ENCODE data around the gene PSRC1.
"Not testable (repeated sequence)": the region's sequence is repeated elsewhere in the genome, so short reads cannot be mapped to it uniquely, and the experiment has no call there.

The PSRC1 gene

DNA sequence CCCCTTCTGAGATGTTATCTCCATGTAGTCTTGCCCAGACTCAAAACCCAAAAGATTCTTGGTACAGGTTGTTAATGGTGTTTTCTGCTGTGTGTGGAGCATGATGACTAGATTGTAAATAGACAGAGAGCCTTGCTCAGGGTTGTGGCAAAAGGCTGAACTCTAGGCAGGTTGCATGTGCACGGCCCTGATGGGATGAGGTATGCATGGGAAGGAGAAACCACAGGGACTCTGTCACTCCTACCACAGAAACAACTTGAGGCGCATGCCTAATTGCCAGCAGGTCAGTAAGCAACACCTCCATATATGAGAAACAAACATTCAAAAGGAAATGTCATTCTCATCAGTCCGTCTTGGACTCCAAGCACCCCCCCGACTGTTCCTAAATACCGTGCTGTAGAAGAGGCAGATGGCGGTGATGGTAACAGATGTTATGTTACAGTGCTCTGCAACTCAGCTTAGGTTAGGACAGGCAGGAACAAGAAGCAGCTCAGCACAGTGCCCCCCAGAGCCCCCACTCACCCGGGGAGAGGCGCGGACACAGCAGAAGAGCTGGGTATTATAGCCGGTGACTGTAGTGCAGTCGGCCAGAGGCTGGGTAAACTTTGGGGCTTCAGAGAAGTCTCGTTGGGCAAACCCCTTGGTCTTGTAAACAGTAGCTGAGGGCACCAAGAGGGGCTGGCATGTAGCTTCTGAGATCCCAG, 12.9 kb upstream of the PSRC1 start:
- no peak for DNase-seq (ENCODE audit: low spot score)

DNA sequence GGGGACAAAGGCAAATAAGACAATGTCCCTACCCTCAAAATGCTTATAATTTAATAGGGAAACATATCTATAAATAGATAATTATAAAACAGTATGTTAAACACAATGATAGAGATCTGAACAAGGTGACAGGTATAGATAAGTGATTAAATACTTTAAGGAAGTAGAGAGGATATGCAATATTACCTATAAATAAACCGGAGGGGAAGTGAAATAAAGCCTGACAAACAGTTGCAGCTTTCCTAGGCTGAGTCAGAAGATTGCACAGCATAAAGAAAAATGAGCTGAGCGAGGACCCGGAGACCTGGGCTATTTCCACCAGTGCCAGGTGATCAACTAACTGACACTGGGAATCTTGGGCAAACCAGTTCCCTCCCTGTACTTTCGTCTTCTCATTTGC, 11.5 kb upstream of the PSRC1 start:
- DNase-seq (ENCODE audit: low spot score), result no peak

DNA sequence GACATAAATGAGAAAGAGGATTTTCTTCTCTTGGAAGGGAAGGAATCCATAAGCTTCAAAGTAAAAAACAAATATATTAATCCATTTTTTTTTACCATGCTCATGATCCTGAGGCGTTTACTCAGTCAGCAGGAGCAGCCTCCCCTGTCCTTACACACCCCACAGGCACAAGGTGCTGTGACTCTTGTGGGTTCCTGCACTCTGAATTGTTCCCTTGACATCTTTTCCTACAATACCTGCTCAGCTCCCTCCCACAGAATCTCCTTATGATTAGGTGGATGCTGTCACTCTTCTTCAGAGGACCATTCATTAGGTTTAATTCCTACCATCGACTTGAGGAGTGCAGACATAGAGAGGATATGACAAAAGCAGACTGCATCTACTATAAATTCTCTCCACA, 10.1 kb upstream of the PSRC1 start:
- DNase-seq (ENCODE audit: low spot score), result no peak

DNA sequence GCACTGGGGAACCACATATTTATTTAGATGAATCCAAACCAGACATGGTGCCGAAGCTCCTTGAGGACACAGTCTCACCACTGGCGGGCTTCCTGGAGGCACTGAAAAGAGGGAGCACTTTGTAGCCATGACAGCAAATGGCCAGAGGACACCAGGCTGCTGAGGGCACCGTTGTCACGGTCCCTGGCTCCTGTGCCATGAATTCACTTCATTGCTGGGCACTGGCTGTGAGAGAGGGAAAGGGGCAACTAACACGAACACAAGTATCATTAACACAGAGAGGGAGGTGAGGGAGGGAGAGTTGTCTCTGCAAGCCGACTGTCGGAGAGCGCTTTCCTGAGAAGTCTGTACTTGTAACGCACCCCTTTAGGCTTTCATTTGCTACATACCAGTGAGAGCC, 9.4 kb upstream of the PSRC1 start:
- no peak for DNase-seq (ENCODE audit: low spot score)

DNA sequence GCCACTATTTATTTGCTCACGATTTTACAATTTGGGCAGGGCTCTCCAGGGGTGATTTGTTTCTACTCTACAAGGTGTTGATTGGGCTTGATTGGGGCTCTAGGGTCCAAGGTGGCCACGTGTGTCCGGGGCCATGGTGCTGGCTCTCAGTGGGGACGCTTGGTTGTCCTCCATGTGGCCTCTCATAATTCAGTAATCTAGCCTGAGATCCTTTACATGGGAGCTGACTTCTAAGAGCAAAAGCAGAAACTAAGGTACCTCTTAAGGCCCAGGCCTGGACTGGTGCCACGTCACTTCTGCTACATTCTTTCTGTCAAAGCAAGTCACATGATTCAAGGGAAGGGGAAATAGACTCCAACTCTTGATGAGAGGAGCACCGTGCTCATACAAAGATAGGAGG, 8.1 kb upstream of the PSRC1 start:
- DNase-seq (ENCODE audit: low spot score), result no peak

DNA sequence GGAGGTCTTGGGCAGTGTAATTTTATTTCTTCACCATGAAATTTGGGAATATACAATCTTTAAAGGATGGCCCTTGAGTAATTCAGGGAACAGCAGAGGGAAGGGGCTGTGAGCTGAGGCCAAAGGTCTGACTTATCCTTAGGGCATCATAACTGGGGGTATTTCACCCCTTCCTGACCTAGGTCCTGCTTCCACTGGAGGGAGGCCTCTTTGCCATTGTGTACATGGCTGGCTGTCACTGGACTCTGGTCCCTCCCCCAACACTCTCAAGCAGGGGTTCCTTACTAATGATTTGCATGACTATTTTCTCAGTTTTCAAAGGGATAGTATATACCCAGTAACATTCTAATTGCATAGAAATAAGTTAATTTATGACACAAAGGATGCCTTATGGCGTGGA, 7.2 kb upstream of the PSRC1 start:
- no peak for DNase-seq (ENCODE audit: low spot score)

DNA sequence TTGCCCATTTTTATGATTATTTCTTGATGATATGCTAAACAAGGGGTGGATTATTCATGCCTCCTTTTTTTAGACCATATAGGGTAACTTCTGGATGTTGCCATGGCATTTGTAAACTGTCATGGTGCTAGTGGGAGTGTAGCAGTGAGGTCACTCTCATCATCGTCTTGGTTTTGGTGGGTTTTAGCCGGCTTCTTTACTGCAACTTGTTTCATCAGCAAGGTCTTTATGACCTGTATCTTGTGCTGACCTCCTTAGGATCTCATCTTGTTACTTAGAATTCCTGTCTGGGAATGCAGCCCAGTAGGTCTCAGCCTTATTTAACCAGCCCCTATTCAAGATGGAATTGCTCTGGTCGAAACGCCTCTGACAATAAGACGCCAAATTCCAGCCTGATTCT, 3.8 kb upstream of the PSRC1 start:
- DNase-seq (ENCODE audit: low spot score), result not testable (repeated sequence)

DNA sequence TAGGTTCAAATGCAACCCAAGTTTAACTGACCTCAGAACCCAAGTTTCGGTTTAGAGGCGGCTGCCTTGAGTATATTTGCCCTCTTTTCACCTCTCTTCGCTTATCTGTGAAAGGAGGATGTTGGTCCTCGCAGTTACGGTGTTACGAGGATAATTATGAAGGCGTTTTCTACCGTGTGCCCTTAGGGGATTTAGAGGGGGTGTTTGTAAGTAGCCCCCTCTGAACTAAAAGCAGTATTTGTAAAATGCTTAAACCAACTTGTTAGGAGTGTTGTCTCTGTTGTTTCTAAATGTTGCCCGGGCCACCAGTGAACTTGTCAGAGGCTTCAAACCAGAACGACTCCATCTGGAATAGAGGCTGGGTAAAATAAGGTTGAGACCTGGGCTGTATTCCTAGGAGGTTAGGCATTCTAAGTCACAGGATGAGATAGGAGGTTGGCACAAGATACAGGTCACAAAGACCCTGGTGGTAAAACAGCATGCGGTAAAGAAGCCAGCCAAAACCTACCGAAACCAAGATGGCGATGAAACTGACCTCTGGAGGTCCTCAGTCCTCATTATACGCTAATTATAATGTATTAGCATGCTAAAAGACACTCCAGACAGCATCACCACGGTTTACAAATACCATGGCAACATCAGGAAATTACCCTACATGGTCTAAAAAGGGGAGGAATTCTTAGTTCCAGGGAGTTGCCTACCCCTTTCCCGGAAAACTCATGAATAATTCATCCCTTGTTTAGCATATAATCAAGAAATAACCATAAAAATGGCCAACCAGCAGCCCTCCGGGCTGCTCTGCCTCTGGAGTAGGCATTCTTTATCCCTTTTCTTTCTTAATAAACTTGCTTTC, 1.0 kb upstream of the PSRC1 start:
- DNase-seq (ENCODE audit: low spot score), result no peak

DNA sequence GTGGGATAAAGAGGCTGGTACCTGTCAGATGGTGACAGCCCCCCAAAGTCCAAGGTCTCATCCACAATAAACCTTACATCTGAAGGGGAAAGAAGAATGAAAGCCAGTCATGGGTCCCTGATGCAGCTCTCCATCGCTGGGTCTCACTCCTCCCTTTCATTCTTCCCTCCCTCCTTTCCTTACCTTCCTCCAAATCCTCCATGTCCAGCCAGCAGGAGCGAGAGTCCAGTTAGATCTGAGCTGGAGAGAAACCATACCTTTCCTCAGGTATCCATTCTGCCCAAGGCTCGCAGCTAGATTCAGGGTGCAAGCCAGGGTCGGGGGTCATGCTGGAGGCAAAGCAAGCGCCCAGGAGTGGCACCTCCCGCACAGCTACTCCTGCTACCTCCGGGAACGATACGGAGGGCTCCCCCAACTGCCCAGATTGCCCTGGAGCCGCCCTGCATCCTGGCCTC, 421 bp downstream of the PSRC1 start:
- DNase-seq (ENCODE audit: low spot score), result no peak

DNA sequence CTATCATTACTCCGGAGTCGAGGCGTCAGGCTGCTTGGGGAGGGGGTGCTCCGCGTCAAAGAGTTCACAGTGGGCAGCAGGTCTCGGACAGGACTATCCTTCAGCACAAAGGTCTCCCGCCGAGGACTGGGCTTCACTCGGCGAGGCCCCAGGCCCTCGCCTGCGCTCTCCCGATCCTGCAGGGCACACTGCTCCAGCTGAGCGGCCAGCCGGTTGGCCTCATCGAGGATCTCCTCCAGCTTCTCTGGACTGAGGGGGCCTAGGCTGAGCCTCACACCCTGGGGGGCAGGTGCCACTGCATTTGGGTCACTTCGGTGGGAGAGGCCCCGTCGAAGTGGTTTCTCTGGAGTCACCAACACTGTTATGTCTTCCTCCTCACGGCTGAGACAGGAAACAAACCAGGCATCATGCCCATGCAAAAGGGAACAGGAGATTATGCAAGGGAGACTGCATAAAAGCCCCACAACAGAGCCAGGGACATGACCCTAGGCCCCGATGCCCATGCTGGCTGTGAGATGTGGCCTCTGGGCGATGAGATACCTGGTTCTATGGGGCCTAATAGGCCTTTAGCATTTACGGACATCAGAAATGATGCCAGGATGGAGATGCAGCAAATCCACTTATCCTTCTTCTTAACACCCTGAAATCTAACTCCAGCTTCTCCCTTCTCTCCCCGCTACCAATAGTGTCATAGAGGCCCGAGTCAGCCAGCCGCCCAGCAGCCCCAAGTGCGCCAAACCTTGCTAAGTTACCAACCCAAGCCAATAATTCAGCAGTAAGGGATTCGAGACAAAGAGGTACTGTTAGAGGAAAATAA, 1.1 kb downstream of the PSRC1 start:
- DNase-seq (ENCODE audit: low spot score), result no peak

DNA sequence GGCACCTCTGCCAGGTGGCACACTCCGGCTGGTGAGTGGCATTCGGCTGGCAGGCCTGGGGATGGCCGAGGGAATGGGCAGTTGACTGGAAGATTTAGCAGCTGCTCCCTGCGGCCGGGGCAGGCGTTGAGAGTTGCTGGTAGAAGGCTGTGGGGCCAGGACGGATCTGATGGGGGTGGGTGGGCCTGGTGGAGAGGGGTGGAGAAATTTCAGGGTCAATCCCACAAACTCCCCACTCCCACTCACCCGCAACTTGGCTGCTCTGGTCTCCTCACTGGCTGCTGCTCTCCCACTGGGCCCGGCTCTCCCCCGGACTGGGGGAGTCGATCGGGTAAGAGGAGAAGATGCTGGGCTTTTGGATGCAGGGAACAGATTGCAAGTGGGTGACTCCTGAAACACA, 2.1 kb downstream of the PSRC1 start:
- DNase-seq (ENCODE audit: low spot score), result no peak

DNA sequence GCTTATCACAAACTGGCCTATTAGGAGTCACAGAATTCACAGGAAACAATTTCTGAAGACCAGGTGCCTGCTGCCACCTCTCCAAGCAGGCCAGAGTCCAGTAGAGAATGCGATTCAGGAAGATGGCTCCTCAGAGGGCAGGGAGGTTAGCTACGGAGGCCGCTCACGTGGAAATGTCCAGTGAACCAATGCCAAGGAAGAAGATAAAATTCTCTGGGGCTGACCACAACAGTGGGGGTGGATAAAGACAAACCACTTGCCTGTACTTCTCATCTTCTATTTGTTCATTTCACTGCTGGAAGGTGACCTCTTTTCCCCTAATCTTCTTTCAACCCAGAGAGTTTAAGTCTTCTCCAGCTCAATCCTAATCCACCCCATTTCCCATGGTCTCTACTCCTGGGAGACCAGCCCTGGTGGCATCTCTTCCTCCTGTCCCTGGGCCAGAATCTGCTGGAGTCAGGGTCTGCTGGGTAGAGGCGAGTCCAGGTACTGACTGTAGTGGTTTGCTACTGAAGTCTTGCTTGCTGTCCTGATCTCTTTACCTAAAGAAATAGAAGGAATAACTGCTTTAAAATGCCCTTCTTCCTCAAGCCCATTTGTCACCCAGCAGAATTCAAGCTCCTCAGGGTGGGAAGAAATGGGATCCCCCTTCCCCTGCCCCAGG, 3.2 kb downstream of the PSRC1 start:
- DNase-seq (ENCODE audit: low spot score), result no peak

DNA sequence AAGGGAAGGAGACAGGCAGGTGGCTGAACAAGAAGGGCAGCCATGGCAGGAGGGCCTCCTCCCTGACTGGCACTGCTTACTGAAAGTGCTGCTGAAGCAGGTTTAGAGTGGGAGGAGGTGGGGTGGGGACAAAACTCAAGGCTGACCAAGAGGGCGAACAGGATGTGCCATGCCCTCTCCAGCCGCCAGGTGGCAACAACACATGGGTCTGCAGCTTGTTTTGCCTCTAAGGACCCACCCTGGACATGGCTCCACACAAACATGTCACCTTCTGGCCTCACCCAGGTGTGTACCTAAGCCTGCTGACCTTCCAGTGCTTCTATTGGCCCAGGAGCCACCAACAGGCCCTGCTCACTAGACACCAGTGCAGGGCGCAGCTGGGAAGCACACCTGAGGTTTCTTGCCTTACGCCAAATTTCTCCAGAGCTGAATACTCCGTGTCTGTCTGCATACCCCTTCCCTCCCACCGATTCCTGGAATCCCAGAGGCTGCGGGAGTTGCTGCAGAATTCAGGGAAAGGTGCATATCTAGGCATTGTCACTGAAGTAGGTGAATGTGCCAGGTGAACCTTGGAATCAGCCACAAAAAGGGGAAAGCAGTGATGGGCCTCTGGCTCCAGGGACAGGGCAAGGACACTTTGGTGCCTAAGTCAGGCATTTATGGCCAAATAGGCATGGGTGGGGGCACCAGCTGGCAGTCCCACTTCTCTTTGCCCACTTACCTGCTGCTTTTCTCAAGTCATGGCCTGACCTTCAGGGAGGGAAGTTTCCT, 5.3 kb downstream of the PSRC1 start:
- DNase-seq (ENCODE audit: low spot score), result peak; percentile 57

DNA sequence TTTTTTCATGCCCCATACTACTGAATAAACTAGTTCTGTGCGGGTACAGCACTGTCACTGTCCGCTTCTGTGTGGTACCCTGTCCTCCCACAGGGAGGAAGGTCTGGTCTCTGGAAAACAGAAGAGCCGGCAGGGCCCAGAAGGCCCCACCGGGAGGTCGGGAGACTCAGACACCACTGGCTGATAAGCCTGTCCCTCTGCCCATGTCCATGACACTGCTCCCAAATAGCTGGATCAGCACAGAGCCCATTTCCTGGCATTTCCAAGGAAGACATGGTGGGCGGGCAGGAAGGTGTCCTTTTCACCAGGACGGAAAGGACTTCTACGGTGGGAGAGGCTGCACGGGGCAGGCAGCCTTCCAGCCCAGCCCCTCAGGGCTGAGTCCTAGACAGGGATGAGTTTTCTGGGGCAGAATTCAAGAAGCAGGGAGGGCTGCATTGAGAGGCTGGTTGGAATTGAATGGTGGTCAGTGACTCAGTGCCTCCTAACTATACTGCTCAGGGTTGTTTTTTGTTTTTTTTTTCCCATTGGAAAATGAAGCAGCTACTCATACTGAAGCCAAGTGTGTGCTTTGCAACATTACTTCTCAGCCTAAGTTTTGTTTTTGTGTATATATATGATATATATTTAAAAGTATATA, 7.1 kb downstream of the PSRC1 start:
- no peak for DNase-seq (ENCODE audit: low spot score)

DNA sequence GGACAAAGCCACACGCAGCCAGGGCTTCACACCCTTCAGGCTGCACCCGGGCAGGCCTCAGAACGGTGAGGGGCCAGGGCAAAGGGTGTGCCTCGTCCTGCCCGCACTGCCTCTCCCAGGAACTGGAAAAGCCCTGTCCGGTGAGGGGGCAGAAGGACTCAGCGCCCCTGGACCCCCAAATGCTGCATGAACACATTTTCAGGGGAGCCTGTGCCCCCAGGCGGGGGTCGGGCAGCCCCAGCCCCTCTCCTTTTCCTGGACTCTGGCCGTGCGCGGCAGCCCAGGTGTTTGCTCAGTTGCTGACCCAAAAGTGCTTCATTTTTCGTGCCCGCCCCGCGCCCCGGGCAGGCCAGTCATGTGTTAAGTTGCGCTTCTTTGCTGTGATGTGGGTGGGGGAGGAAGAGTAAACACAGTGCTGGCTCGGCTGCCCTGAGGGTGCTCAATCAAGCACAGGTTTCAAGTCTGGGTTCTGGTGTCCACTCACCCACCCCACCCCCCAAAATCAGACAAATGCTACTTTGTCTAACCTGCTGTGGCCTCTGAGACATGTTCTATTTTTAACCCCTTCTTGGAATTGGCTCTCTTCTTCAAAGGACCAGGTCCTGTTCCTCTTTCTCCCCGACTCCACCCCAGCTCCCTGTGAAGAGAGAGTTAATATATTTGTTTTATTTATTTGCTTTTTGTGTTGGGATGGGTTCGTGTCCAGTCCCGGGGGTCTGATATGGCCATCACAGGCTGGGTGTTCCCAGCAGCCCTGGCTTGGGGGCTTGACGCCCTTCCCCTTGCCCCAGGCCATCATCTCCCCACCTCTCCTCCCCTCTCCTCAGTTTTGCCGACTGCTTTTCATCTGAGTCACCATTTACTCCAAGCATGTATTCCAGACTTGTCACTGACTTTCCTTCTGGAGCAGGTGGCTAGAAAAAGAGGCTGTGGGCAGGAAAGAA, 8.1 kb downstream of the PSRC1 start:
- DNase-seq (ENCODE audit: low spot score), result no peak

DNA sequence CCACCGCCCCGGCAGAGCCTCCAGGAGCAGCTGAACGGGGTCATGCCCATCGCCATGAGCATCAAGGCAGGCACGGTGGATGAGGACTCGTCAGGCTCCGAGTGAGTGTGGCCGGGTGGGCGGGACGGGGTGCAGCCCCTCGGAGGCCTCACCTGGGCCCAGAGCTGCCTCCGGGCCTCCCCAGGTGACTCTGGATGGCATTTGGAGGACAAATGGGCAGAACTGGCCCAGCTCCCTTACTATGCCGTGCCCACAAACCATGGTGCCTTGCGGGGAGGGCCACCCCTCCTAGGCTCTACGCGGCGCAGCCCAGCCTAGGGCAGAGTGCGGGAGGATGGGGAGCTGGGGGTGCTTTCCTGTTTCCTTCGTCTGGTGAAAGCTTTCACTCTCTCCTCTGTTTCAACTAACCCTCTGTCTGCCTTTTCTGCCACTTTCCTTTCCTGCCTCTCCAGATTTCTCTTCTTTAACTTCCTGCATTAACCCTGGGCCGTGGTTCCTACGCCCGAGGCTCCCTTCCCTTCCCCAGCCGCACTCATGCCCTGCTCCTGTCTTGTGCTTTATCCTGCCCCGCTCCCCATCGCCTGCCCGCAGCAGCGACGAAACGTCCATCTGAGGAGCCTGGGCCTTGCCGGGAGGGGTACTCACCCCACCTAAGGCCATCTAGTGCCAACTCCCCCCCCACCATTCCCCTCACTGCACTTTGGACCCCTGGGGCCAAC, 9.2 kb downstream of the PSRC1 start:
- DNase-seq (ENCODE audit: low spot score), result no peak

DNA sequence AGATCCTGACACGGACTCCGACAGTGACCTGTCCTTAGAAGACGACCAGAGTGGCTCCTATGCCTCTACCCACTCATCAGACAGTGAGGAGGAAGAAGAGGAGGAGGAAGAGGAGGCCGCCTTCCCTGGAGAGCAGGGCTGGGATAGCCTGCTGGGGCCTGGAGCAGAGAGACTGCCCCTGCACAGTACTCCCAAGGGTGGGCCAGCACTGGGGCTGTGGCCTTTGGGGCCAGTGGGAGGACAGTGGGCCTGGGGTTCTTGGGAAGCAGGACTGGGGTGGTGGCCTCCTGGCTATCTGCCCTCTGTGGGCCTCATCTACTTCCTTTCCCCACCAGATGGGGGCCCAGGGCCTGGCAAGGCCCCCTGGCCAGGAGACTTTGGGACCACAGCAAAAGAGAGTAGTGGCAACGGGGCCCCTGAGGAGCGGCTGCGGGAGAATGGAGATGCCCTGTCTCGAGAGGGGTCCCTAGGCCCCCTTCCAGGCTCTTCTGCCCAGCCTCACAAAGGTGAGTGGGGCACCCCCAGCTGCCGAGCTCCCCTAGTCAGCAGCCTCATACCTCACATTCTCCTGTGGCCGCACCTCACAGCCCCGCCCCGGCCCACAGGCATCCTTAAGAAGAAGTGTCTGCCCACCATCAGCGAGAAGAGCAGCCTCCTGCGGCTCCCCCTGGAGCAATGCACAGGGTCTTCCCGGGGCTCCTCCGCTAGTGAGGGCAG, 10.0 kb downstream of the PSRC1 start:
- DNase-seq (ENCODE audit: low spot score), result no peak

DNA sequence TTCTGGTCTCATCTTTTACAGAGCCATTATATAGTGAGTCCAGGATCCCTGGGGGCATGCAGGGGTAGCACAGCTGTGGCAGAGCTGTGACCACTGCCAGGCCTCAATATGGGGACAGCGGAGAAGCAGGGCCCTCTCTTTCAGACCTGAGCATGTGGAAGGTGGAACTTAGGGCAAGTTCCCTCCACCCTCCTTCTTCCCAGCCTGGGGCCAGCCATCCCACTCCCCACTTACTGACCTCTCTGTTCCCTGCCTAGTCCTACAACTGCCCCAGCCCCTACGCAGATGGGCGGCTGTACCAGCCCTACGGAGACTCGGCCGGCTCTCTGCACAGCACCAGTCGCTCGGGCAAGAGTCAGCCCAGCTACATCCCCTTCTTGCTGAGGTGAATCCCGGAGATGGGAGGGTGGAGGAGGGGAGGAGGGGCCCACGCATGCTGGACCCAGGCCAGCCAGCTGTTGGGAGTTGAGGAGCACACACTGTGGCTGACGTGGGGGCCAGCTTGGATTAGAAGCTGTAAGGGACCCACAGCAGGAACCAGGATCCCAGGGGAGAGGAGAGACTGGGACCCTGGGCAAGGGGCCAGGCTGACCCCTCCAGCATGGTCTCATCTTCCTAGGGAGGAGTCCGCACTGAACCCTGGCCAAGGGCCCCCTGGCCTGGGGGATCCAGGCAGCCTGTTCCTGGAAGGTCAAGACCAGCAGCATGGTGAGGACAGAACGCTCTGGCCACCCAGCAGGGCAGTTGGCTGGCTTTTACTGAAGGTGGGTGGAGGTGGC, 10.7 kb downstream of the PSRC1 start:
- DNase-seq (ENCODE audit: low spot score), result no peak
